Renal cortex interstitium (tissue), 11 donors: ENCODE results near the gene CEBPG. TPM values are rescaled to one million over a fixed set of nuclear protein-coding genes. Genes with fewer than 3 reads are reported as not detected.

ENCODE experiments used
- DNase-seq, 11 donors: peaks; one replicate each; pipeline ENCODE4 v3.0.0-alpha.2; 2013; ENCODE audit warnings: low read depth in 9 of 11, low spot score in 4 of 11; ENCODE audit errors: extremely low read depth in 1 of 11
- polyA plus RNA-seq, 3 donors: library from polyadenylated mRNA; unstranded; fragments of 120-200 nt; gene quantifications; one replicate each; pipeline ENCODE4 v1.2.1, GENCODE V29; 2013; ENCODE audit not compliant: insufficient read length in 3 of 3

The CEBPG gene
- polyA plus RNA-seq, 3 donors = 17.5 to 23.7 (median 23.3) TPM

- no peak for DNase-seq
These were observed 1.8 kb downstream of the CEBPG start for GRCh38 chr19:33375156-33375836.

DNA sequence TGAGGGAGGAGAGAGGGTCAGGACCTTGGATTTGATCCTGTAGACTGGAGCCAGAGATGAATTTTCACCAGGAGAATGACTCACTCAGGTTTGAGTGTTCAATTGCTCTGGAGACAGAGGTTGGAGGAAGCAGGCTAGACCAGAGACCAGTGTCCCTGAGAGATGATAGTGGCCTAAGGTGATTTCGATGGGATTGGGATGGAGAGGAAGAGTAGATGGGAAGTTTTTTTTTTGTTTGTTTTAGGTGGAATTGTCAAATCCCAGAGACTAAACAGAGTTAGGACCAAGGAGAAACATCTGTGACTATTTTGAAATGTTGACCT, 2.3 kb downstream of the CEBPG start:
- DNase-seq = no peak

DNA sequence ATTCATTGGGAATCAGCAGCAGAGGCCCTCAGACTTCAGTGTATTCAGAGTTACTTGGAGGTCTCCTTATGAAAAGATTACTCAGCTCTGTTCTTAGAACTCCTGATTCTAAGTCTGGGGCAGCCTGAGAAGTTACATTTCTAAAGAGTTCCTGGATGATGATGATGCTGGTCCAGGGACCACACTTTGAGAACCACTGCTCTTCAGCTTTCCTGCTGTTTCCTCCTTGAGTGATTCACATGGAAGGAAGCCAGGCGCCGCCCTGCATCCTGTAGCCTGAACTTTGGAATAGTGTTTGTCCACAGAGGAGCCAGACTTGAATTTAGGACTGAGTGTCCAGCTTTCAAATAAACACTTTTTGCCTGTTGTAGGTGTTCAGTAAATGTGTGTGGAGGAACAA, 2.9 kb downstream of the CEBPG start:
- DNase-seq = no peak

DNA sequence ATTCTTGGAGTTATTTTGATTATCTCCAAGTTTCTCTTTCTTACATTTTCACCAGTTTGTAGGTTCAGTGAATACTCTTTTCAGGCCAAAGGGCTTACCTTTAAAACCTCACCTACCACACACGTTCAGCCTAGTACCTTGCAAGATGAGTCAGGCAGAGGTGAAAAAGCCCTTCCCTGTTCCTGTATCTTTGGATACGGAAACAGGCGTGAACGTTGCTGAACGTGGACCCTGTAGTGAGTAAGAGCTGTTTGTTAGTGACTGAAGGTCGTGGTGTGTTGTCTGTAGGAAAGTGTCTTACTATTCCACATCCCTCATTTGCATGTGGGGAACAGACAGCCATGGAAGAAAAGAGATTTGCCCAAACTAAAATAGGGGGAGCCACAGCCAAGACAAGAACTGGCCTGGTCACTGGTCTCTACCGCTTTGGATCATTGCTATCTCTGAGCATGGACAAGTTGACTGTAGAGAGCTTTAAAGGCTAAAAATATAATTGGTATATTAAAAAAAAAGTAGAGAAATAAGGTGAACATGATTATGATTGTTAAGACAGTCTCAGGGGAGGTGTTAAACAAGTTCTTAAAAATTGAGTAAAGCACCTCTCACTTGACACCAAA, 3.5 kb downstream of the CEBPG start:
- no peak for DNase-seq

DNA sequence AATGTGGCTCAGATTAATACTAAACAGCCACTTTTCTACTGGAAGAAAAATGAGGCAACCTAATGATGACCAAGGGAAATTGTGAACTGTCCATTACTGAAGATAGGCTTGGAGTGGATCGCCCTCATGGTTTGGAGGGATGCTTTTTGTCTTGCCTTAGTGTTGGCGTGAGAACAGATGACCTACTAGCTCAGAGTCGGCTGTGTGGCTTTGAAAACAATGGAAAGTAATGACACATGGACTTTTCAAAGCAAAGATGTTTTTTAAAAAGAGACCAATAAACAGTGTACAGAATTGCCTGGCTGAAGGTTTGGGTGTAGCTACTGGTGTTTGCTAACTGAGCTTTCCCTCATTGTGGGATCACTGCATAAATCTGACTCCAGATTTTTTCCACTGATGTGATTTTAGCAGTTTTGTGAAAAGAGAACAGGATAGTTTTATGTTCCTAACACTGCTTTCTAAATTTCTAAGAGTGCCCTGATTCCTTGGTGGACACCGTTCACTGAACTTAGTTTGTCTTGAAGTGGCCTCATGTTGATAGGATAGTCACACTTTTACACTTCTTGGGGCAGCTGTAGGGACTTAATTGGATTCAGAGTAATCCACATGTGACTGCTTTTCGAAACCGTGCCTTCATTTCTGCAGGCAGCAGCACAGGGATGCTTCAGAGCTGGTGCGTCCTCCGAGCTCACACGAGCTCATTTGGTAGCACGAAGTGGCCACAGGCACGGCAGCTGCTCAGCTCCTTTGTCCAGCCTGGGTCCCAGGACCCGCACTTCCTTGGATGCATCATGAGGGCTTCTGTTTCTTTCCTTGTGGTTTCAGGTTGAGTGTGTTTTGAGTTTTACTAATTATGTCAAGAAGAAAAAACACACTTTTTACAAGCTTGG, 4.3 kb downstream of the CEBPG start:
- DNase-seq = no peak

- no peak for DNase-seq
These were observed 5.8 kb downstream of the CEBPG start for GRCh38 chr19:33379151-33379829.

GRCh38 chr19:33381101-33381500, 7.6 kb downstream of the CEBPG start:
- DNase-seq = no peak

DNA sequence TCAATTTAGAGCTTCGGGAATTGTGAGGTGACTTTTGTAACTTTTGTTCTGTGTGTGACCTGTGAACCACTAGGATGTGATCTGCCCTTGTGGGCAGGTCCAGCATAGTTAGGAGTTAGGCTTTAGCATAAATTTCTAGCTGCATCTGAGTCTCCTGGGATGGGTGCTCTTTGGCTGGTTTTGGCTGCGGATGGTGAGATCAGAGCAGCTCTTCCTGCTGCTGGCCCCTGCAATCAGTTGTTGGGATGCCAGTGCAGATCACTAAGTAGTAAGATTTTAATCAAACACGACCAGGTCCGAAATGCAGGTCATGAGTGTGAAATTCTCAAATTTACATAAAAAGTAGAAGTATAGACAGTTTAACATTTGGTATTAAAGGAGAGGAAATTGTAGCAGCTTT, 8.5 kb downstream of the CEBPG start:
- DNase-seq = no peak

GRCh38 chr19:33382982-33383381, 9.5 kb downstream of the CEBPG start:
- no peak for DNase-seq

- no peak for DNase-seq
These were observed 10.3 kb downstream of the CEBPG start for GRCh38 chr19:33383720-33384292.

DNA sequence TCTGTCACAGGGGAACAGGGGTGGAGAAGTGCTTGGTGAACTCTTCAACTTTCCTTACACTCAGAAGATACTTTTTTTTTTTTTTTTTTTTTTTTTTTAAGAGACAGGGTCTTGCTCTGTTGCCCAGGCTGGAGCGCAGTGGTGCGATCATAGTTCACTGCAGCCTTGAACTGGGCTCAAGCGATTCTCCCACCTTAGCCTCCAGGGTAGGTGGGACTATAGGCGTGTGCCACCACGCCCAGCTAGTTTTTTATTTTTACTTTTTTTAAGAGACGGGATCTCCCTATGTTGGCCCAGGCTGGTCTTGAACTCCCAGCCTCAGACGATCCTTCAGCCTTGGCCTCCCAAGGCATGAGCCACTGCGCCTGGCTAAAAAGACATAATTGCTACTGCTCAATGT, 11.5 kb downstream of the CEBPG start:
- DNase-seq = no peak

DNA sequence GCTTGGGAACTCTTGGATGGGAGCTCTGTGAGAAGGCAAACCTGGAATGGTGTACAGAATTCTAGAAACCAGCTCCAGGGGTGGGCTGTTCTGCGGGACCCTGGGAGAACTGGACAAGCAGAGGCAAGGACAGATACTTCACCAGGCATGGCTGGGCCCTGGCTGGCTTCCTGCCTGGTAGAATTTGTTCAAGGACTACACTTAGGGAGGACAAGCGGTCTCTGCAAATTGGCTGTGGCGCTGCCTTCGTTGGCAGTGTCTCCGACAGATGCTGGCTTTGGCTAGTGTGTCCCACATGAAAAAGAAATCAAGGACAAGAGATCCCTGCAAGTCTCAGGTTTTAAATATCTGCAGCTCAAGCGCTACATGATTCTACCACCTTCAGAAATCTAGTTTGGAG, 12.4 kb downstream of the CEBPG start:
- DNase-seq = no peak

DNA sequence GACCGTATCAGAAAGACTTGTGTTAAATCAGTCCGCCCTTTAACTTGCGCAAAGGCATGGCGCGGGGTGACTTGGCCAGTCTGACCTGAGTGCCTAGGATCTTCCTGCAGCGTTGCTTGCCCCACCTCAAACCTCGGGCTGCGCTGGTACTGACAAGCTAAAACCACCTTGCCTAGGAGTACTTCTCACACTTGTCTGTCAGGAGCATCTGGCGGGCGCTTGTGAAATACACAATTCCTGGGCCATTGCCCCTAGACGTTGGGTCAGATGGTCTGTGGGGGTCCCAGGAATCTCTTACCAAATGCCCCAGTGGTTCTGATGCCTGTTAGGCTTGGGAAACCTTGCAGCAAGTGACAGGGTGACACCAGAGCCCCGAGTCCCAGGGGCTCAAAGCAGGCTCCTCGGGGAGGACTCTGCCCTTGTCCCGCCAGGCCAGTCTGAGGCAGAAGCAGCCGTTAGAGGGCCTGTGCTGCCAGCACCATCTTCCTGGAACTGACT, 12.9 kb downstream of the CEBPG start:
- no peak for DNase-seq

GRCh38 chr19:33387351-33388230, 14.1 kb downstream of the CEBPG start:
- no peak for DNase-seq

- no peak for DNase-seq
These were observed 14.8 kb downstream of the CEBPG start for GRCh38 chr19:33388231-33388724.

- DNase-seq = no peak
These were observed 15.4 kb downstream of the CEBPG start for GRCh38 chr19:33388725-33389420.

GRCh38 chr19:33389421-33390100, 16.1 kb downstream of the CEBPG start:
- DNase-seq = no peak
